OCI-M1 (cell line): ENCODE data around the gene TXNDC11.

Source experiments
- DNase-seq: peaks from one replicate; lab custom pipeline; 2025; lab: John Stamatoyannopoulos, UW

The TXNDC11 gene

DNA sequence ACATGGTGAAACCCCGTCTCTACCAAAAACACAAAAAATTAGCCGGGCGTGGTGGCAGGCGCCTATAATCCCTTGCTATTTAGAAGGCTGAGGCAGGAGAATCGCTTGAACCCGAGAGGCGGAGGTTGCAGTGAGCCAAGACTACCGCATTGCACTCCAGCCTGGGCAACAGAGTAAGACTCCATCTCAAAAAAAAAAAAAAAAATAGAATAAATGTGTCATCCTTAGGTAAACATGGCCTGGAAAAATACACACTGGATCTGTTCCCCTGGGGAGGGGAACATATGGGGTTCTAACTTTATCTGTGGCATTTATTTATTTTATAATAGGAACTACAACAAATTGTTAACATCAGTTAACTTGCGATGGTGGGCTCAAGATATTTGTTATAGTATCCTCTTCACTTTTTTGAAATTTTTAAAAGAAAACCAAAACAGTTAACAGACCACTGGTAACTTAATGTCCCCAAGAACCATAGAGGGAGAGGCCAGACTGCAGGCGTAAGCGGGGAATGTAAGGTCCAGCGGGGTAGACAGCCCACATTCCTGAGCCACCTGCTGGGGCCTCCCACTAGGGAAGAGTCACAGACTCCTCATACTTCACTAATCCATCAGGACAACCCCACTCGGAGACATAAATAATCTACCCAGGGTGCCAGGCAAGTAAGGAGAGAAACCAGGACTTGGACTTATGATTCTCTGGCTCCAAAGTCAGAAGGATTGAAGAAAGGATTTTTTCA, 12.5 kb upstream of the TXNDC11 start:
- no peak for DNase-seq

DNA sequence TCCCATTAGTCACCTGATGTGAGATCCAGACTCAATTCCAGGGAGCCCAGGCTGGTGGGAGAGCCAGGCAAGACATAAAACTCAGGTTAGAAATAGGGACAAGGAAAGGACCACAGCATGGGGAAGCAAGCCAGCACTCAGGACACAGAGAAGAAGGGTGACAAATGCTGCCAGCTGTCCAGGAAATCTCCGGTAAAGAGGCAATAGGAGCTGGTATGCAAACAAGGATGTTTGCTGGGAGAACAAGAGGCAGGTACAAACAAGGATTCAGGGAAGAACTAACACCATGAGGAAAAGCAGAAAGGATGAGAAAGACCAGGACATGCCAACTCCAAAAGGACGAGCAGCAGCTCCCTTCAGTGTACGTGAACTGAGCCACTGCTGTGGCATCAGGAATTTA, 10.2 kb upstream of the TXNDC11 start:
- DNase-seq, result no peak

DNA sequence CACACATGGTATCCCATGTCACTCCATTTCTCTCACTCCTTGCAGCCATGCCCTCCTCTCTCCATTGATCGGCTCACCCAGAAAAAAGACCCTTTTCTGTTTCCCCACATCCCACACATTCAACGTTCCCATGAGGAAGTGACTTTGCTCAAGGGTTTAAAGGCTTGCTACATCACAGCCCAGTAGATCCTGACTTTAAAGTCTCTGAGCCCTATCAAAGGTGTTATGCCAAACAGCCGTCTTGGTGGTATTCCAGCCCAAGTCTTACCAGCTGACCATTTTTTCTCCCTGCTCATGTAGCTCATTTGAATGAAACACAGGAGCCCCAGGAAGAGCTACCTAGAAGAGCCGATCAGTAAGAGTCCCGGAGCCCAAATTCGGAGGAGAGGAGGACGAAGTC, 7.4 kb upstream of the TXNDC11 start:
- DNase-seq, result no peak

DNA sequence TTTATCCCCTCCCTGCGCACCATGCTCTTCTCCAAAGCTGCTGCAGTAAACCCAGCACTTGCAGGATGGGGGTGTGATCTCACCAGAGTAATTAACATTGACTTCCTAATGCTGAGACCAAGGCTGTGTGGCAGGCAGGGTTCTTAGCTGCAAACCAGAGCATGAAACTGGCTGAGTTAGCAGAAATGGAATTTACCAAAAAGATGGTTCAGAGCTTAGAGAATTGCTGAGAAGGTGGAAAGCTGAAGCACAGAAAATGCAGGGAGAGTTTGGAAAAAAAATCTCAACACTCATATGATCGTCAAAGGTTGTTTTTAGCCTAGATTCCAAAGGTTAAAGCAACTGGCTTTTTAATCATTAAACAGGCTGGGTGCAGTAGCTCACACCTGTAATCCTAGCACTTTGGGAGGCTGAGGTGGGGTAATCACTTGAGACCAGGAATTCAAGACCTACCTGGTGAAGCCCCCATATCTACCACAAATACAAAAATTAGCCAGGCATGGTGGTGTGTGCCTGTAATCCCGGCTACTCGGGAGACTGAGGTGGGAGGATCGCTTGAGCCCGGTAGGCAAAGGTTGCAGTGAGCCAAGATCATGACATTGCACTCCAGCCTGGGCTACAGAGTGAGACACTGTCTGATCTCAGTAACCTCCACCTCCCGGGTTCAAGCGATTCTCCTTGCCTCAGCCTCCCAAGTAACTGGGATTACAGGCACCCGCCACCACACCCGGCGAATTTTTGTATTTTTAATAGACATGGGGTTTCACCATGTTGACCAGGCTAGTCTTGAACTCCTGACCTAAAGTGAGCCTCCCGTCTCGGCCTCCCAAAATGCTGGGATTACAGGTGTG, 6.0 kb upstream of the TXNDC11 start:
- DNase-seq, result no peak

DNA sequence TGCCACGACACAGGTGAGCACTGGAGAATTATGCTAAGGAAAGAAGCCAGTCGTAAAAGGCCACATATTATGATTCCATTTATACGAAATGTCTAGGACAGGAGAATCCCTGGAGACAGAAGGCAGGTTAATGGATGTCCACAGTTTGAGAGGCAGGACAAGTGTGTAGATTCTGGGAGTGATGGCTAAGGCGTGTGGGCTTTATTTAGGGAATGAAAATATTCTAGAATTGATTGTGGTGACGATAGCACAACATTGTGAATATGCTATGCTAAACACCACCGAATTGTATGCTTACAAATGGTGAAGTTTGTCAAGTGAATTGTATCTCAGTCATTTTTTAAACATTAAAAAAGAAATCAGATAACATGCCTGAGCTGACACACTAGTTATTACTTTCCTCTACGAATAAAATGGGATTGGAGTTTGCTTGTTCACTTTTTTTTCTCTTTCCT, 5.3 kb upstream of the TXNDC11 start:
- DNase-seq, result no peak

DNA sequence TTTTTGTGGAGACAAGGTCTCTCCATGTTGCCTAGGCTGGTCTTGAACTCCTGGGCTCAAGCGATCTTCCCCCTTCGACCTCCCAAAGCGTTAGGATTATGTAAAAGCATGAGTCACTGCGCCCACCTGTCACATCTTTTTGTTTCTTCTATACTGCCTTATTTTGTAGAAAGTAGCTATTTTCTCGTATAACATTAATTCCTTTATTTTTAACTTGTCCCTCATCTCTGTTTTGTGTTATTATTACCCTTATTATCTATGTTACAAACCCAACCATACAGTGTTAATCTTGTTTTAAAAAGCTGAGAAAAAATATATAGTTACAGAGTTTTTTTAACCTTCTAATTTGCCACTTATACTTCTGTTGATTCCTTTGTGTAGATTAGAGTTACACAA, 1.4 kb upstream of the TXNDC11 start:
- DNase-seq, result no peak

DNA sequence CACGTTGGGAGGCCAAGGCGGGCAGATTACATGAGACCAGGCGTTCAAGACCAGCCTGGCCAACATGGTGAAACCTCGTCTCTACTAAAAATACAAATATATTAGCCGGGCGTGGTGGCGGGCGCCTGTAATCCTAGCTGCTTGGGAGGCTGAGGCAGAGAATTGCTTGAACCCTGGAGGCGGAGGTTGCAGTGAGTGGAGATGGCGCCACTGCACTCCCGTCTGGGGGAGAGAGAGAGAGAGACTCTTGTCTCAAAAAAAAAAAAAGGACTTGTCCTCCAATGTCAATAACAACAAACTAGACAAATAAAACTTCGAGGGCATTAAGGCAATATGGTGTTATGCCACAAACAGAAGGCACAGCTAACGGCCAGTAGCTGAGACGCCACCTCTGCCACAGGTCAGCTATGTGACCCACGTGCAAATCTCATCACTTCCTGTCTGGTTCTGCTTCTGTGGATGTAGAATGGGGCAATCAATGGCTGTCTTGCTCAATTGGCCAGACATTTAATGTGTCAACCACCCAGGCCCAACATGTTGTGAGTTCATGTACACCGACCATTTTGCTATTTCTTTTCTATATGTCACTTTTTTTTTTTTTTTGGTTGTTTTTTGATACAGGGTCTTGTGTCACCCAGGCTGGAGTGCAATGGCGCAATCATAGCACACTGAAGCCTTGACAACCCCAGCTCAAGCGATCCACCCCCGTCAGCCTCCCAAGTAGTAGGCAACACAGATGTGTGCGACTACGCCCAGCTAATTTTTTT, 834 bp upstream of the TXNDC11 start:
- DNase-seq, result peak; percentile 78

DNA sequence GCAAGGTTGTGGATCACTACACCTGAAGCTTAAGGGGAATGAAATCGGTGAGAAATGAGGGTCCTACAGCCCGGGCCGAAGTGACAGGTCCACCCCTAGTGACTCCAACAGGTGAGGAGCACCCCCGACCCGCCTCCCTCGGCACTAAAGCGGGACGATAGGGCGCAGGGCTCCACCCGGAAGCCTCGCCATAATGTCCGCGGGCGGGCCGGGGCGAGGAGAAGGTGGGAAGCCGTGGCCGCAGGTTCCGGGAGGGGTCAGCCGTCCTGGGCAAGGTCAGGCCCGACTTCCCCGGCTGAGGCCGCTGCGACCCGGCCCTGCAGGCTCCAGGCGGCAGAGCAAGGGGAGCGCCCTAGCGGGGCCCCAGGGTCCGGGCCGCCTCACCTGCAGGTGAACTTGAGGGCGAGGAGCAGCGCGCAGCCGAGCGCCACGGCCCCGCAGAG, 543 bp downstream of the TXNDC11 start:
- DNase-seq, result peak; percentile 58

DNA sequence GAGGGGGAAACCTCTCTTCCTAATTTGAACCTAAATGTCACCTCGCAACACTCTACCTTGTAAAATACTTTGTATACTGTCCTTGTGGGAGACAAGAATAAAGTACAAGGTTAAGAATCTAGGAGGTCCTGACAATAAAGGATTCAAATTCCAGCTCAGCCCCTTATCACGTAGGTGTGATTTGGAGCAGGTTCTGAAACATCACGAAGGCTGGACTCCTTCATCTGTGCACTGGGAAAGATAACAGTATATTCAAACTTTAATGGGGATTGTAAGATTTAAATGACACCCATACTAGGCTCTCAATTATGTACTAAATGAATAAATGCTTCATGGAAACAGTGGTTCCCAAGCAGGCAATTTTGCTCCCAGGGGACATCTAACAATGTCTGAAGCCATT, 2.1 kb downstream of the TXNDC11 start:
- DNase-seq, result no peak

DNA sequence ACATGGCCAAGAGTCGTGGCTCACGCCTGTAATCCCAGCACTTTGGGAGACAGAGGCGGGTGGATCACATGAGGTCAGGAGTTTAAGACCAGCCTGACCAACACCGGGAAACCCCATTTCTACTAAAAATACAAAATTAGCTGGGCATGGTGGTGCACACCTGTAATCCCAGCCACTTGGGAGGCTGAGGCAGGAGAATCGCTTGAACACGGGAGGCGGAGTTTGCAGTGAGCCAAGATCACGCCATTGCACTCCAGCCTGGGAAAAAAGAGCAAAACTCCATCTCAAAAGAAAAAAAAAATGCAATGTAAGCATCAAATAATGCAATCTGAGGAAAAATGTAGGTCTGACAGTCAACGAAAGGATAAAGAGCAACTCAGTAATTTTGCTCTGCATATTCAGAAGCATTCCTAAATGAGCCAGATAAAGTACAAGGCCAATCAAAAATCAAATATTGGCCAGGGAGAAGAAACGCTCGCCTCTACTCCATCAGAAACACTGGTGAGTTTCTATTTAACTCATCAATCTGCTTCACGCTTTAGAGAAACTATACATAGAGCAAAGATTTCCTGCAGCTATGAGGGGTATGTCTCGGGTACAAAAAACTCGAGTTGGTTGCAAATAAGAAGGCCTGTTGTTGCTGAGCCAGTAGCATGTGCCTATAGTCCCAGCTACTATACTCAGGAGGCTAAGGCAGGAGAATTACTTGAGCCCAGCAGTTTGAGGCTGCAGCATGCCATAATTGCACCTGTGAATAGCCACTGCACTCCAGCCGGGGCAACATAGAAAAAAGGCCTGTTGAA, 3.7 kb downstream of the TXNDC11 start:
- no peak for DNase-seq

DNA sequence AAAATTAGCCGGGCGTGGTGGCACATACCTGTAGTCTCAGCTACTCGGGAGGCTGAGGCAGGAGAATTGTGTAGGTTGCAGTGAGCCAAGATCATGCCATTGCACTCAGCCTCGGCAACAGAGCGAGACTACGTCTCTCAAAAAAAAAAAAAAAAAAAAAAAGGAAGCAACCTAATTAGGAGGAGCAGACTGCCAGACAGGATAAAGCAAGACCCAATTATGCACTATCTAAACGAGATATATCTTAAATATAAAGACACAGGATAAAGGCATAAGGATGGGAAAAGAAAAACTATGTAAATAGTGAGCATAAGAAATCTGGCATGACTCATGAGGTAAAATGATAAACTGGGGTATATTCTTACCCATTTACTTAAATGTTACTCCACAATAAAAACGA, 4.9 kb downstream of the TXNDC11 start:
- no peak for DNase-seq

DNA sequence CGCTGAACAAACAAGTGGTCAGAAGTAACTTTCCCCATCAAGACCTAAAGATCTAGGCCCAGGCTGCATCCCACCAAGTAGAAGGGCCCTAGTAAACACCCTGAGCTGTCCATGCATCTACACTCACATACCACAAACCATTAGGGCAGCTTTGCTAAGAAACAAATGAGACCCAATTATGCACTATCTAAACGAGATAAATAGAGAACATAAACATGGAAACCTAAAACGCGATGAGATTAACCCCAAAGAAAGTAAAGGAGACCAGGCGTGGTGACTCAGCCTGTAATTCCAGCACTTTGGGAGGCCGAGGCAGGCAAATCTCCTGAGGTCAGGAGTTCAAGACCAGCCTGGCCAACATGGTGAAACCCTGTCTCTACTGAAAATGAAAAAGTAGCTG, 5.8 kb downstream of the TXNDC11 start:
- no peak for DNase-seq

DNA sequence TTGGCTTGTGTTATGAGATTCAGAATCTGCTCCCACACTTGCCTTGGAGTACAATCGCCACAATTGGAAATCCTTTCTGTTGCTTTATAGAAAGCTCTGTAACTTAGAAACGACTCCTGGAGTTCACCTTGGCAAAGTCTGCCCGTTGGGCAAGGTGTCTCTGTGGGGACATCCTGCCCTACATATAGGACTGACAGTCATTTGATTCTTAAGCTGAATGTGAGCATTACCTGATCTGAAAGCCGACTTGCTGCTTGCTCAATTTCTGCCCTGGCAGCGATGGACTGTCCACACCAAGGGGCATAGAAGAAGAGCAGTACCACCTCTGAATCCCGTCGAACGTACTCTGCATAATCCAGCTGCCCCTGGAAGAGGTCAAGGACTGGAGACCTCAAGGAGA, 6.9 kb downstream of the TXNDC11 start:
- DNase-seq, result no peak

DNA sequence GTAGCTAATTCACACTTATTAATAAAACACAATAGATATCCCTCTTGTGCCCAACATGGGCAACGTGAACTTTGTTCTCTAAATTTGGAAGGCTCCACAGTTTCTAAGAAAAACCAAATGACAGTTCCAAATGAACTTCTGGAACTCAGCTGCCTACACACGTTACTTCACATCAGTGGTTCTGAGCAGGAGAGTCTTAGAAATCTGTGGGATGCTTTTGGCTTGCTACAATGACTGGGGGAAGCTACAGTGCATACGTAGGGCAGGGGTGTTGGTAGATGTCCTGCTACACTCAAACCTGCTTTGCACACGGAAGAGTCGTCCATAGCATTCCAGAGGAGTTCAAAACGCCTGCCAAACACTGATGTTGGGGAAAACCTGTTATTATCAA, 8.0 kb downstream of the TXNDC11 start:
- peak; percentile 67 for DNase-seq

DNA sequence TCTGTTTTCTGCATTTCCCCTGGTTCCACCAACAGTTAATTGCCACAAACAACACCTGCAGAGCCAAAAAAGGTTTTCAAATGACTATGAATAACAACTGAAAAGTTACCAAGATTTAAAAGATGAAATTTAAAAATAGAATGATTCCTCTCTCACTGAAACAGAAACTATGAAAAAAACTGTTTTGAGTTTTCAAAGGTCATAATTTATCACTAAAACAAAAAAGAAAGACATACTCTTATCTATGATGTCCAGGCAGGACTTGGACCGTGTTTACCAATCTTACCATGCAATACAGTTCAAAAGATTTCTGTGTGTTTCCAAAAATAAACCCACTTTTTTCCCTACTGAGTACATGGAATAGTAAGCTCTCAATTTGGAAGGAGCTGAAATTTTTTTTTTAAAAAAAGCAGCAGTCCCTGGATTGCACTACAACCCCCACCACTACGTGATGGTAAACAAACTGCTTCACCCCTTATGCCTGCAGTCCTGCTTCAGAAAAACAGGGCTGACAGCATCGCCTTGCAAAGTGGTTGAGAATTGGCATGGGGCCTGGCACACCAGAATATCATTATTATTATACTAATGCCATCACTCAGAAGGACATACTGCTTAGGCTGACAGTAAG, 8.5 kb downstream of the TXNDC11 start:
- peak; percentile 89 for DNase-seq

DNA sequence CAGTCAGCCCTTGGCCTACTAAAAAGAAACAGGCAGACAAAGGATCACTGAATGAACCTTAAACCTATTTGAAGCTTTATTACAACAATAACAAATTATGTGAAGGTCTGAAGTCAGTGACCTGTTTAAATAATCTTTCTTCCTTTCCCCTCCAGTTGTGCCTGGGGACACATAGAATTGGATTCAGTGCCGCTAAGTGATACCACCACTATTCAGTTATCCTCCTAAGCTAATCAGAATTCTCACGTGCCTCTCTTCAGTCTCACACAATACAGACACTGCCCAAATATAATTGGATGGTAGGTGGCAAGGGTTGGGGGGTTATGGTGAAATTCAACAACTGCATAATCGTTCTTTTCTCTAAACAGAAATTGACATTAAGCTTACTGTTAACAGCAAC, 11.4 kb downstream of the TXNDC11 start:
- DNase-seq, result no peak

DNA sequence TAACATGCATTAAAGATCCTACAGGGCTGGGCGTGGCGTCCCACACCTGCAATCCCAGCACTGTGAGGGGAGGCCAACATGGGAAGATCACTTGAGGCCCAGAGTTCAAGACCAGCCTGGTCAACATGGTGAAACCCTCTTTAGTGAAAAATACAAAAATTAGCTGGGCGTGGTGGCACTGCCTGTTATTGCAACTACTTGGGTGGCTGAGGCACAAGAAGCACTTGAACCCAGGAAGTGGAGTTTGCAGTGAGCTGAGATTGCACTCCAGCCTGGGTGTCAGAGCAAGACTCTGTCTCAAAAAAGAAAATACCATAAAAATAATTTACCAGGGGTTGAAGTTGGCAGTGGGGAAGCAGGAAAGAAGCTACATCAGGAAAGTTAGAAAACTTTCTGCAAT, 12.9 kb downstream of the TXNDC11 start:
- DNase-seq, result no peak

DNA sequence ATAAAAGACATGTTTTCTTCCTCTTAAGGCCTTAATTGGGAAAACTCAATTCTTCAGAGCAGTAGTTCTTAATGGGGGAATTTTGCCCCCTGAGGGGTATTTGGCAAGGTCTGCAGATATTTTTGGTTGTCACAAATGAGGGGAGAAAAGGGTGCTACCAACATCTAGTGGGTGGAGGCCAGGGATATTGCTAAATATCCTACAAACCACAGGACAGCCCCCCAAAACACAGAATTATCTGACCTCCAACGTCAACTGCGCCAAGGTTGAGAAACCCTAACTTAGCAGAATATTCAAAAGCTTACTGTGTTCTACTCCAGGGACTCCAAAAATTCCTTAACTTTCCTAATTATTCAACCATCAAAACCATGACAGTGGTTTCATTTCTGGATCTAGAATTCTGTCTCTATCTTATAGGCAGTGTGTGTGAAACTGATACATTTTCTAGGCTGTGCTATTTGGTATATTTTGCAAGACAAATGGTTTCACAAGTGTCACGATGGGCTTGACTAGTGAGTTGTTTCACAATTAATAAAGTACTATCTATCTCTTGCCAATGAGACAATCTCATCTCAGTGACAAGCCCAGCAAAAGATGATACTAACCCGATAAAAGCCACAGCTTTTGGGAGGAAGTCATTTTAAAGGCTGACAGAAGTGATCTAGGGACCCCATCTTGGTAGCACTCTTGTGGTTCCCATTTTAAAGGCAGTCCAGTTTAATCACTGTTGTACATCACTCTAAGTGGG, 14.7 kb downstream of the TXNDC11 start:
- DNase-seq, result peak; percentile 72

DNA sequence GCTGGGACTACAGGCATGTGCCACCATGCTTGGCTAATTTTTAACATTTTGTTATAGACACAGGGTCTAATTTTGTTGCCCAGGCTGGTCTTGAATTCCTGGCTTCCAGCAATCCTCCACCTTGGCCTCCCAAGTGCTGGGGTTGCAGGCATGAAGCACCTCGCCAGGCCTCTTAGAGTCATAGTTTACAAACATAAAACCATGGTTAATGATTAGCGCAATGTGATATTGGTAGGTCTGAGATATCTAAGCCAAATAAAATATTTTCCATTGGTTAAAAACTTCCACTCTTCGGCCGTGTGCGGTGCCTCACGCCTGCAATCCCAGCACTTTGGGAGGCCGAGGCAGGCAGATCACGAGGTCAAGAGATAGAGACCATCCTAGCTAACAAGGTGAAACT, 16.6 kb downstream of the TXNDC11 start:
- no peak for DNase-seq

DNA sequence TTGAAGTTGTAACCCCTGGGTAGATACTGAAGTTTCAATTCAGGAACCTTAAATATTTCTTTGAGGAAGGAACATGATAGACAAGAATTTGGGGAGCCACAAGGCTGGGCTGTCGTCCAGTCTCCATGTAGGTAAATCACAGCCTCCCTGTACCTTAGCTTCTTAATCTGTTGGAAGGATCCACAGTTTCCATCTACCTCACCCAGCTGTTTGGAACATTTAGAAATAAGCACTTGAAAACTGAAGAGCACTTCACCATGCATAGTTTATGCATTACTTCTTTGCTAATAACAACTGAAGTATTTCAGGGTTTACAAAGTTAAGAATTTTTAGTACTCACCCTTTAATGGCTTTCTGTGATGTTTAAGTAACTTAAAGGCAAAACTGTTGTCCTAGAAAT, 17.2 kb downstream of the TXNDC11 start:
- DNase-seq, result no peak

DNA sequence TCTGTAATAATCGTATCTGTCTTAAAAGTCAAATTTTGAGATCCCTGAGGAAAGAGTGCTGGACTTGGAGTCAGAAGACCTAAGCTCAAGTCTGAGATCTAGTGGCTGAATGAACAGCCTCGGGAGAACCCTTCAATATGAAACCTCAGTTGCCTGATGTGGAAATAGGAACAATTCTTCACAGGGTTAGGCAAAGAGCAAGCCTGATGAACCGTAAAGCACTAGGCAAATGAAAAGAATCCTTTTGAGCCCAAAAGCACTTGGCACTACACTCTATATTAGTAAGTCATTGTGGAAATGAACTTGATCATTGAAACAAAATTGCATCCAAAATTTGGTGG, 20.2 kb downstream of the TXNDC11 start:
- DNase-seq, result no peak
